HG03575 (cell line): ENCODE measurements around the gene WDR88.
"Not testable (repeated sequence)": the region's sequence is repeated elsewhere in the genome, so short reads cannot be mapped to it uniquely, and the experiment has no call there.

Experiments
- ATAC-seq: cut with Tn5 transposase; IDR thresholded peaks from one replicate; pipeline ENCODE4 v1.9.1; 2021; ENCODE audit not compliant: unreplicated experiment, insufficient number of reproducible peaks, low FRiP score; ENCODE audit errors: extremely low read depth

Gene WDR88

DNA sequence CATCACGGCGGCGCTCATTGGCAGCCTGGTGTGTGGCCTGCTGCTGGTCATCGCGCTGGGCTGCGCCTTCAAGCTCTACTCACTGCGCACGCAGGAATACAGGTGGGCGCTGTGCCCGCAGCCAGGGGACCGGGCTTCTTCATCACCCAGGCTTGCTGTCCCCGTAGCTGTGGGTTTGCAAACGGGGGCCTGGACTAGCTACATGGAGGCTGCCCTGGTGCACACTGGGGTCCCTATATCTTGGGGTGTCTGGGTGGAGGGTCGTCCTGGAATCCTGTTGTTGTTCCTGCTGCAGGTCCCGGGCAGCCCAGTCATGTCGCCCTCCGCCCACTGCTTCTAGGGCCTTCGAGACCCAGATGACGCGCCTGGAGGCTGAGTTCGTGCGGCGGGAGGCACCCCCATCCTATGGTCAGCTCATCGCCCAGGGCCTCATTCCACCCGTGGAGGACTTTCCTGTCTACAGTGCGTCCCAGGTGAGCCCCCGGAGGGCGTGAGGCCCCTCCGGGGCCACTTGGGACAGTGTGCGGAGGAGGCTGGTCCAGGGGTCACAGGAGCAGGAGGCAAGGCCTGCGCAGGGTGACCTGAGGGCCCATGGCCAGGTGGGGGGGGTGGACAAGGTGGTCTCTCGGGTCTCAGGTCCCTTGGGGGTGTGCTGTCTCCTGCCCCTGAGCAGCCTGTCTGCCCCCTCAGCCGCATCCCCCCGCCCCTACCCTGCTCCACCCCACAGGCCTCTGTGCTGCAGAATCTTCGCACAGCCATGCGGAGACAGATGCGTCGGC, 74.5 kb downstream of the WDR88 start:
- no peak for ATAC-seq

DNA sequence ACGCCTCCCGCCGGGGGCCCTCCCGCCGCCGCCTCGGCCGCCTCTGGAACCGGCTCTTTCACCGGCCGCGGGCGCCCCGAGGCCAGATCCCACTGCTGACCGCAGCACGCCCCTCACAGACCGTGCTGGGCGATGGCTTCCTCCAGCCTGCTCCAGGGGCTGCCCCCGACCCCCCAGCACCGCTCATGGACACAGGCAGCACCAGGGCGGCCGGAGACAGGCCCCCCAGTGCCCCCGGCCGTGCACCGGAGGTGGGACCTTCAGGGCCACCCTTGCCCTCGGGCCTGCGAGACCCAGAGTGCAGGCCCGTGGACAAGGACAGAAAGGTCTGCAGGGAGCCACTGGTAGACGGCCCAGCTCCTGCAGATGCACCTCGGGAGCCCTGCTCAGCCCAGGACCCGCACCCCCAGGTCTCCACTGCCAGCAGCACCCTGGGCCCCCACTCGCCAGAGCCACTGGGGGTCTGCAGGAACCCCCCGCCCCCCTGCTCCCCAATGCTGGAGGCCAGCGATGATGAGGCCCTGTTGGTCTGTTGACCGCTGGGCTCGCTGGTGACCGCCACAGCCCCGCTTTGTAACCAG, 75.2 kb downstream of the WDR88 start:
- ATAC-seq, result no peak

DNA sequence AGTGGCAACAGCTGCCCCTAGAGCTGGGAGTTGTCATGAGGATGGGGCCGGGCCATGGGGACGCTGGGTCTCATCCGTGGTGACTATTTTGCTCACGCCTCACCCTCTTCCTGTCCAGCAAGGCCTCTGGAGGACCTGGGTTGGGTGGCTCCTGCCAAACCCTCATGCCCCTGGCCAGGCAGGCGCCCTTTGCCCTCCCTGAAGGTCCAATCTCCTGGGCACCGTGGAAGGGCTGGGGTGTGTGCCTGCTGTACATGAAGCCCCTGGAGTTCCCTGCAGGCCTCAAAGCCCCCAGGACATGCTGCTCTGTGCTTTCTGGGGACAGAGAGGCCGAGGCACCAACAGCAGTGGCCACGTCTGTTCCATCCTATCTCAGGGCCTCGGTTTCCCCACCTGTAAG, 76.0 kb downstream of the WDR88 start:
- ATAC-seq, result no peak

GRCh38 chr19:33208371-33208895, 76.5 kb downstream of the WDR88 start:
- no peak for ATAC-seq

GRCh38 chr19:33208904-33209849, 77.3 kb downstream of the WDR88 start:
- ATAC-seq, result no peak

- ATAC-seq, result not testable (repeated sequence)
Observed at GRCh38 chr19:33209850-33210230, 77.9 kb downstream of the WDR88 start.

DNA sequence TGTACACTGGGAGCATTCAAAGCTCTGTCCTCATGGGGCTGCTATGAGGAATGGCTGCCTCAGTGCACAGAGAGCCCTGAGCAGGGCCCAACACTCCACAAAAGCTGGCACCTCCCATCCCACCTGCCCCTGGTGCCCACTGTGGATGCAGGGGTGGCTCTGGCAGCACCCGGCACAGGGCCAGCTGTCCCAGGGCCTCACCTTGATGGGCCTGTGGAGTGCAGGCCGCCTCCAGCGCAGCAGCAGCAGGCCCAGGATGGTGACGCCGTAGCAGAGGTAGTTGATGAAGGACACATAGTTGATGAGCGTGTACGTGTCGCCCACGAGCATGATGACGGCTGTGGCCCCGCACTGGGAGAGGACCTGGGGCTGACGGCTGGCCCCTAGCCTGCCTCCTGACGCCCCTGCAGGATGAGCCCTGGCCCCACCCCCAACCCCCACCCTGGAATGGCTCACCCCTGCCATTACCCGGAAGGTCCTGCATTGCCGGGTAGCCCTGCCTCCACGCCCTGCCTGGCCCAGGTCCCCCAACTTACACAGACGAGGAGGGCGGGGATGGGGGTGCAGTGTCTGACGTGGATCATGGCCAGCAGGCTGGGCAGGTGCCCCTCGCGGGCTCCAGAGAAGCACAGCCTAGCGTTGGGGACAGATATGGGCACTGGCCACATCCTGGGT, 78.5 kb downstream of the WDR88 start:
- no peak for ATAC-seq

- ATAC-seq, result no peak
Observed at GRCh38 chr19:33211794-33212435, 80.0 kb downstream of the WDR88 start.

DNA sequence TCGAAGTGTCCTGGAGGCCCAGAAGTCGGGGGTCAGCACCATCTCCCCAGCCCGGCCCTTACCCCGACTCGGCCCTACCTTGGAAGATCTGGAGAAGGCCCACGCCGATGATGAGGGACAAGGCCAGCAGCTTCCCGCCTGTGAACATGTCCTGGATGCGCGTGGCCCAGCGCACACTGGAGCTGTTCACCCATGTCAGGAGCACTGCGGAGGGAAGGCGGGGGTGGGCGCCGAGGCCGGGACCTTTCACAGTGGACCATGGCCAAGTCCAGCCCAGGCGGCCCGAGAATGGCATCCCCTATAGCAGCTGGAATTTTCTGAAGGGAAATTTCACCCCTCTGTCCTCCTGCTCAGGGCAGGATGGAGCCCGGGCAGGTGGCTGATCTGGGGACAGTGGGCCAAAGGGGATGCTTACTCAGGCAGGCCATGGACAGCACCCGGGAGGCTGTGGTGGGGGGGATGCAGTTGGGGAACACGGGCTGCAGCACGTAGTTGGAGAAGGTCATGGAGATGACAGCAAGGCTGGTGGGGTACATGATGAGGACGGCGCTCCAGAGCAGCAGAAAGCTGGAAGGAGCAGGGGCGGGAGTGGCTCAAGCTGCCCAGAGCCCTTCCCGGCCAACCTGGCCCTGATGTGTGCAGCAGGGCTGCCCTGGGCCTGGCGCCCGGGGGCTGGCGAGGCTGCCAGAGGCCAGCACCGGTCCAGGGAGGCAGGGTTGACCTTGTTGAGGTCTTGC, 80.7 kb downstream of the WDR88 start:
- no peak for ATAC-seq

- no peak for ATAC-seq
Observed at GRCh38 chr19:33214596-33214995, 82.7 kb downstream of the WDR88 start.

- no peak for ATAC-seq
Observed at GRCh38 chr19:33215438-33216197, 83.7 kb downstream of the WDR88 start.

- ATAC-seq, result no peak
Observed at GRCh38 chr19:33216198-33216830, 84.4 kb downstream of the WDR88 start.

- no peak for ATAC-seq
Observed at GRCh38 chr19:33217881-33218280, 86.0 kb downstream of the WDR88 start.

DNA sequence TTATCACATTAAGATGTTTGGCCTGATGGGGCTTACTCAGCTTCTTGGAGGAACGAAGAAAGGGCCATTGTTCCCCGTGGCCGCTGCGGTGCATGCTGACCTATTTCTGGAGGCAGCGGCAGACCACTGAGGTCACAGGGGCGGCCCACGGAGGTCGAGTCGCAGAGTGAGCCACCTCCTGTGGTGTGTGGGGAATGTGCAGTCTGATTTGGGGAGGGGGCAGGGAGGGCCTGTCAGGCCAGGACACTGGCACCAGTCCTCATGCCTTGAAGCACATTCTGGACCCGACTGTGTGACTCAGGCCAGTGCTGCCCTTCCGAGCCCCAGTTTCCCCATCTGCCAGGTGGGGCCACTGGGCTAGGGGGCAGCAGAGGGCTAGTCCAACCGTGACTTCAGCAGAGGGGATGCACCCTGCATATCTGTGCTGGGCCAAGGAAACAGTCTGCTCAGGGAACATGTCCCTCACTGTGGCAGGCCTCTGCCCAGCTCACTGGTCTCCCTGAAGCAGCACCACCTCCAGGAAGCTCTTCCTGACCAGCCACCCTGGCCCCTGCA, 87.4 kb downstream of the WDR88 start:
- ATAC-seq, result no peak

- no peak for ATAC-seq
Observed at GRCh38 chr19:33220115-33220514, 88.2 kb downstream of the WDR88 start.

DNA sequence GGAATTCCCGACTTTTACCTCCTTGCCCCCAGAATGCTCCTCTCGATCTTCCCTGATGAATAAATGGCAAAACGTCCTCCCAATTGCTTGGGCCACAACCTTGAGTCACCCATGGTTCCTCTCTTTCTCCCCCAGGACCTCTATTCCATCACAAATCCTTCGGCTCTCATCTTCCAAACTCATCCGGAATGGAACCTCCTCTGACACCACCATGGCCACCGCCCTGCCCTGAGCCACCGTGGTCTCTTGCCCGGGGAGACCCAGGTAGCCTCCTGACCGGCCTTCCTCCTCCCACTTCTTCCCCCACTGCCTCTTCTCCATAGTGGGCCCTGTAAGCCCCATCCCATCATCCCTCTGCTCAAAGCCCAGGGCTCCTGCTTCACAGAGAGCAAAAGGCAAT, 88.8 kb downstream of the WDR88 start:
- no peak for ATAC-seq

DNA sequence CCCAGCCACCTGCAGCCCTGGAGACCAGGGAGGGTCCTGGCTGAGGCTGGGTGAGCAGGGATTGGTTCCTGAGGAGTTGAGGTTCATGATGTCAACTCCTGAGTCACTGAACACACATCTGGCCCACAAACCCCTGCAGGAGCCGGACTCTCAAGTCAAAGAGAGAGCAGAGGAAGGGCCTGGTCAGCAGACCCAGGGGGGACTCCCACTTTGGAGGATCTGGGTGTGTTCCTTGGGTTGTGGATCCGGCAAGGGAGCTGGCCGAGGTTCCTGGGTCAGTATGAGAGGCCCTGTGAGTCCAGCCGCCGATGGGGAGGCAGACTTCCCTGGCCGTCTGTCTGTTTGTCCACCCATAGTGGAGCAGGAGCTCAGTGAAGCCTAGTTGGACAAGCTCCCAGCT, 89.7 kb downstream of the WDR88 start:
- ATAC-seq, result no peak
